ENCODE data around the gene ZNF487. TPM values are rescaled to one million over a fixed set of nuclear protein-coding genes. Genes with fewer than 3 reads are reported as not detected.
"Not testable (repeated sequence)": the region's sequence is repeated elsewhere in the genome, so short reads cannot be mapped to it uniquely, and the experiment has no call there.

Gene ZNF487
- total and polyA plus RNA-seq, 4 donors, result 5.2 to 9.4 (median 7.9) TPM

GRCh38 chr10:43437141-43437870, 395 bp downstream of the ZNF487 start:
- ATAC-seq (ENCODE audit: low FRiP score), result peak; percentile 4
- Histone ChIP-seq H3K27ac (ENCODE audit: low read depth in 1 of 2, low read length in 2 of 2) (peak overlapping the region in 1 of 2 donors; percentile 87), H3K9me3 (ENCODE audit: control insufficient read depth, low read length) (no peaks in the 10 kb centered on the region), H3K27me3 (ENCODE audit: control insufficient read depth in 1 of 2, insufficient read depth in 2 of 2, low read length in 1 of 2) (no peaks in the 10 kb centered on the region), H3K36me3 (ENCODE audit: control insufficient read depth in 1 of 2, insufficient read depth in 2 of 2, low read length in 1 of 2) (no peaks in the 10 kb centered on the region), H3K4me3 (ENCODE audit: low read length in 2 of 2) (peak overlapping the region; percentile 5 to 59), H3K4me1 (ENCODE audit: control insufficient read depth in 1 of 2, insufficient read depth in 2 of 2, low read length in 2 of 2) (no peaks in the 10 kb centered on the region)
- DNase-seq, result no peak
- intact Hi-C loops (cut with DNase I), result loop anchor here in 1 of 2 donors (2.0 to 5.0 kb wide), 2 partner anchors 17 to 40 kb away; no protein-coding TSS in a partner anchor
- 4 to 6% methylated on average over 26 to 30 of the region's 30 CpGs for whole genome bisulfite sequencing, 2 donors

GRCh38 chr10:43440463-43441134, 3.7 kb downstream of the ZNF487 start:
- ATAC-seq (ENCODE audit: low FRiP score) (no peak), DNase-seq (no peak)
- Histone ChIP-seq H3K4me1 (ENCODE audit: control insufficient read depth in 1 of 2, insufficient read depth in 2 of 2, low read length in 2 of 2) (no peaks in the 10 kb centered on the region), H3K36me3 (ENCODE audit: control insufficient read depth in 1 of 2, insufficient read depth in 2 of 2, low read length in 1 of 2) (no peaks in the 10 kb centered on the region), H3K9me3 (ENCODE audit: control insufficient read depth, low read length) (no peaks in the 10 kb centered on the region), H3K27me3 (ENCODE audit: control insufficient read depth in 1 of 2, insufficient read depth in 2 of 2, low read length in 1 of 2) (no peaks in the 10 kb centered on the region), H3K27ac (ENCODE audit: low read depth in 1 of 2, low read length in 2 of 2) (no peak overlapping the region), H3K4me3 (ENCODE audit: low read length in 2 of 2) (no peak overlapping the region)
- WGBS, 2 donors, result 86 to 90% methylated on average over 5 of the region's 5 CpGs
- intact Hi-C loops (cut with DNase I), result no loop called here

- Histone ChIP-seq H3K36me3 (ENCODE audit: control insufficient read depth in 1 of 2, insufficient read depth in 2 of 2, low read length in 1 of 2) (no peaks in the 10 kb centered on the region), H3K4me1 (ENCODE audit: control insufficient read depth in 1 of 2, insufficient read depth in 2 of 2, low read length in 2 of 2) (no peaks in the 10 kb centered on the region), H3K27me3 (ENCODE audit: control insufficient read depth in 1 of 2, insufficient read depth in 2 of 2, low read length in 1 of 2) (no peaks in the 10 kb centered on the region), H3K9me3 (ENCODE audit: control insufficient read depth, low read length) (no peaks in the 10 kb centered on the region), H3K27ac (ENCODE audit: low read depth in 1 of 2, low read length in 2 of 2) (no peak overlapping the region), H3K4me3 (ENCODE audit: low read length in 2 of 2) (no peak overlapping the region)
- no peak for ATAC-seq (ENCODE audit: low FRiP score)
- 89 to 90% methylated on average over 7 of the region's 7 CpGs for WGBS, 2 donors
- DNase-seq, result no peak
- intact Hi-C loops (cut with DNase I), result no loop called here
Measured at GRCh38 chr10:43444323-43444722, 7.4 kb downstream of the ZNF487 start.

- DNase-seq (no peak), ATAC-seq (ENCODE audit: low FRiP score) (no peak)
- intact Hi-C loops (cut with DNase I), result no loop called here
- no peaks in the 10 kb centered on the region for H3K4me1 ChIP-seq (ENCODE audit: control insufficient read depth in 1 of 2, insufficient read depth in 2 of 2, low read length in 2 of 2)
- H3K4me3 ChIP-seq (ENCODE audit: low read length in 2 of 2), result no peak overlapping the region
- no peak overlapping the region for H3K27ac ChIP-seq (ENCODE audit: low read depth in 1 of 2, low read length in 2 of 2)
- H3K9me3 ChIP-seq (ENCODE audit: control insufficient read depth, low read length), result no peaks in the 10 kb centered on the region
- no peaks in the 10 kb centered on the region for H3K27me3 ChIP-seq (ENCODE audit: control insufficient read depth in 1 of 2, insufficient read depth in 2 of 2, low read length in 1 of 2)
- H3K36me3 ChIP-seq (ENCODE audit: control insufficient read depth in 1 of 2, insufficient read depth in 2 of 2, low read length in 1 of 2), result no peaks in the 10 kb centered on the region
- WGBS, 2 donors, result 86 to 92% methylated on average over 2 of the region's 2 CpGs
Measured at GRCh38 chr10:43444897-43445466, 8.1 kb downstream of the ZNF487 start.

GRCh38 chr10:43446219-43447017, 9.5 kb downstream of the ZNF487 start:
- H3K9me3 ChIP-seq (ENCODE audit: control insufficient read depth, low read length); H3K27me3 ChIP-seq (ENCODE audit: control insufficient read depth in 1 of 2, insufficient read depth in 2 of 2, low read length in 1 of 2); H3K4me3 ChIP-seq (ENCODE audit: low read length in 2 of 2); H3K36me3 ChIP-seq (ENCODE audit: control insufficient read depth in 1 of 2, insufficient read depth in 2 of 2, low read length in 1 of 2); H3K27ac ChIP-seq (ENCODE audit: low read depth in 1 of 2, low read length in 2 of 2); H3K4me1 ChIP-seq (ENCODE audit: control insufficient read depth in 1 of 2, insufficient read depth in 2 of 2, low read length in 2 of 2); intact Hi-C loops (cut with DNase I); ATAC-seq (ENCODE audit: low FRiP score): not testable (repeated sequence)
- DNase-seq, result peak in 1 of 2 donors; percentile 68
- WGBS, 2 donors, result 97% methylated on average over 53 of the region's 53 CpGs

- Histone ChIP-seq H3K9me3 (ENCODE audit: control insufficient read depth, low read length) (no peaks in the 10 kb centered on the region), H3K36me3 (ENCODE audit: control insufficient read depth in 1 of 2, insufficient read depth in 2 of 2, low read length in 1 of 2) (no peaks in the 10 kb centered on the region), H3K27me3 (ENCODE audit: control insufficient read depth in 1 of 2, insufficient read depth in 2 of 2, low read length in 1 of 2) (no peaks in the 10 kb centered on the region), H3K27ac (ENCODE audit: low read depth in 1 of 2, low read length in 2 of 2) (no peak overlapping the region), H3K4me3 (ENCODE audit: low read length in 2 of 2) (no peak overlapping the region), H3K4me1 (ENCODE audit: control insufficient read depth in 1 of 2, insufficient read depth in 2 of 2, low read length in 2 of 2) (no peaks in the 10 kb centered on the region)
- DNase-seq (peak in 1 of 2 donors; percentile 17), ATAC-seq (ENCODE audit: low FRiP score) (no peak)
- intact Hi-C loops (cut with DNase I), result no loop called here
- 91 to 98% methylated on average over 2 of the region's 2 CpGs for WGBS, 2 donors
Measured at GRCh38 chr10:43448742-43449141, 11.8 kb downstream of the ZNF487 start.

GRCh38 chr10:43452356-43452914, 15.5 kb downstream of the ZNF487 start:
- DNase-seq, result peak in 1 of 2 donors; percentile 20
- Histone ChIP-seq H3K4me3 (ENCODE audit: low read length in 2 of 2) (no peak overlapping the region), H3K4me1 (ENCODE audit: control insufficient read depth in 1 of 2, insufficient read depth in 2 of 2, low read length in 2 of 2) (peaks cover 0 to 2% of the 10 kb centered on the region in 2 donors), H3K27me3 (ENCODE audit: control insufficient read depth in 1 of 2, insufficient read depth in 2 of 2, low read length in 1 of 2) (no peaks in the 10 kb centered on the region), H3K9me3 (ENCODE audit: control insufficient read depth, low read length) (no peaks in the 10 kb centered on the region), H3K36me3 (ENCODE audit: control insufficient read depth in 1 of 2, insufficient read depth in 2 of 2, low read length in 1 of 2) (no peaks in the 10 kb centered on the region), H3K27ac (ENCODE audit: low read depth in 1 of 2, low read length in 2 of 2) (no peak overlapping the region)
- WGBS, 2 donors, result 79 to 81% methylated on average over 4 of the region's 4 CpGs
- no peak for ATAC-seq (ENCODE audit: low FRiP score)
- intact Hi-C loops (cut with DNase I), result no loop called here

- intact Hi-C loops (cut with DNase I), result no loop called here
- 56 to 67% methylated on average over 4 of the region's 4 CpGs for WGBS, 2 donors
- Histone ChIP-seq H3K27me3 (ENCODE audit: control insufficient read depth in 1 of 2, insufficient read depth in 2 of 2, low read length in 1 of 2) (no peaks in the 10 kb centered on the region), H3K36me3 (ENCODE audit: control insufficient read depth in 1 of 2, insufficient read depth in 2 of 2, low read length in 1 of 2) (no peaks in the 10 kb centered on the region), H3K4me3 (ENCODE audit: low read length in 2 of 2) (no peak overlapping the region), H3K9me3 (ENCODE audit: control insufficient read depth, low read length) (no peaks in the 10 kb centered on the region), H3K27ac (ENCODE audit: low read depth in 1 of 2, low read length in 2 of 2) (no peak overlapping the region), H3K4me1 (ENCODE audit: control insufficient read depth in 1 of 2, insufficient read depth in 2 of 2, low read length in 2 of 2) (peaks cover 0 to 2% of the 10 kb centered on the region in 2 donors)
- ATAC-seq (ENCODE audit: low FRiP score) (no peak), DNase-seq (no peak)
Measured at GRCh38 chr10:43453266-43453831, 16.4 kb downstream of the ZNF487 start.
